ENCODE results near the gene SLC1A7.

GRCh38 chr1:53063744-53064515 lies 78.5 kb downstream of the SLC1A7 start:
- TF ChIP-seq CTCF (IDR thresholded peaks at IDR 0.05) (no peak), POLR2A (IDR thresholded peaks at IDR 0.05) (no peak)

Measured in uterus (tissue), 2 donors.